GM19193 (cell line): ENCODE measurements around the gene FERMT3.

Source experiments
- POLR2A ChIP-seq: IDR thresholded peaks from 4 replicates; pipeline ENCODE4 v1.6.1; 2011; ENCODE audit not compliant: insufficient read depth, insufficient read length; ENCODE audit errors: extremely low read depth

FERMT3 gene

GRCh38 chr11:64224891-64225607 lies 18.5 kb downstream of the FERMT3 start:
- no peak for TF ChIP-seq POLR2A

- TF ChIP-seq POLR2A, result peak; percentile 81
Observed at GRCh38 chr11:64225608-64226506, 19.3 kb downstream of the FERMT3 start, which contains the start of the genes NUDT22 and TRPT1. TSS of gene NUDT22 (plus strand) at chr11:64226274. CDS start at chr11:64226653, 379 bp downstream. TSS of gene TRPT1 (minus strand) at chr11:64226186. CDS start at chr11:64225860, 326 bp downstream.

DNA sequence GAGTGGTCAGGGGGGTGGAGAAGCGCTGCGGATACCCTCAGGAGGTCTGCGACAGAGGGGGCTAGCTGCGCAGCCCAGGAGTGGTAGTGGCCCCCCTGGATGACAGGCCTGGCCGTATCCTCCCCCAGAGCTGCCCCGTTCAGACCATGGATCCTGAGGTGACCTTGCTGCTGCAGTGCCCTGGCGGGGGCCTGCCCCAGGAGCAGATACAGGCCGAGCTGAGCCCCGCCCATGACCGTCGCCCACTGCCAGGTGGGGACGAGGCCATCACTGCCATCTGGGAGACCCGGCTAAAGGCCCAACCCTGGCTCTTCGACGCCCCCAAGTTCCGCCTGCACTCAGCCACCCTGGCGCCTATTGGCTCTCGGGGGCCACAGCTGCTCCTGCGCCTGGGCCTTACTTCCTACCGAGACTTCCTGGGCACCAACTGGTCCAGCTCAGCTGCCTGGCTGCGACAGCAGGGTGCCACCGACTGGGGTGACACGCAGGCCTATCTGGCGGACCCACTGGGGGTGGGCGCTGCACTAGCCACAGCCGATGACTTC lies 20.1 kb downstream of the FERMT3 start:
- TF ChIP-seq POLR2A, result peak; percentile 33

GRCh38 chr11:64227405-64227956 lies 21.0 kb downstream of the FERMT3 start:
- TF ChIP-seq POLR2A, result no peak

GRCh38 chr11:64229090-64229743 lies 22.7 kb downstream of the FERMT3 start:
- no peak for TF ChIP-seq POLR2A

- no peak for TF ChIP-seq POLR2A
Observed at GRCh38 chr11:64229744-64230170, 23.2 kb downstream of the FERMT3 start.

- TF ChIP-seq POLR2A, result peak; percentile 66
Observed at GRCh38 chr11:64230171-64230984, 23.9 kb downstream of the FERMT3 start, which contains the start of gene DNAJC4. TSS of gene DNAJC4 (plus strand) at chr11:64230548. CDS start at chr11:64230855, 307 bp downstream.

DNA sequence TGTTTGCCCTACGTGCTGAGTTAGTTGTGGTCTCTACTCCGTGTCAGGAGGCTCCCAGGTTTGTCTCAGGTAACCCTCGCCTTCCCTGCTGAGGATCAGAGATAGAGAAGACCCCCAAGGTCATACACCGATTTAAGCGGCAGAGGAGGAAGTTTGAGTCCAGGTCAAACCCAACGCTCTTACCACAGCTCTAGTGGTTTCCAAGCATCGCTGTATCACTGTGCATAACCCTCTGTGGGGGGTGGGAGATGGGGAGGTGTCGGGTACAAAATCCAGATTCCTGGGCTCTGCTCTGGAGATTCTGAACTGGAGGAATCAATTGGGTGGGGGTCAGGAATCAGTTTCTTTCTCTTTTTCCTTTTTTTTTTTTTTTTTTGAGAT lies 24.5 kb downstream of the FERMT3 start:
- TF ChIP-seq POLR2A, result no peak

- no peak for TF ChIP-seq POLR2A
Observed at GRCh38 chr11:64231546-64231945, 25.0 kb downstream of the FERMT3 start.

DNA sequence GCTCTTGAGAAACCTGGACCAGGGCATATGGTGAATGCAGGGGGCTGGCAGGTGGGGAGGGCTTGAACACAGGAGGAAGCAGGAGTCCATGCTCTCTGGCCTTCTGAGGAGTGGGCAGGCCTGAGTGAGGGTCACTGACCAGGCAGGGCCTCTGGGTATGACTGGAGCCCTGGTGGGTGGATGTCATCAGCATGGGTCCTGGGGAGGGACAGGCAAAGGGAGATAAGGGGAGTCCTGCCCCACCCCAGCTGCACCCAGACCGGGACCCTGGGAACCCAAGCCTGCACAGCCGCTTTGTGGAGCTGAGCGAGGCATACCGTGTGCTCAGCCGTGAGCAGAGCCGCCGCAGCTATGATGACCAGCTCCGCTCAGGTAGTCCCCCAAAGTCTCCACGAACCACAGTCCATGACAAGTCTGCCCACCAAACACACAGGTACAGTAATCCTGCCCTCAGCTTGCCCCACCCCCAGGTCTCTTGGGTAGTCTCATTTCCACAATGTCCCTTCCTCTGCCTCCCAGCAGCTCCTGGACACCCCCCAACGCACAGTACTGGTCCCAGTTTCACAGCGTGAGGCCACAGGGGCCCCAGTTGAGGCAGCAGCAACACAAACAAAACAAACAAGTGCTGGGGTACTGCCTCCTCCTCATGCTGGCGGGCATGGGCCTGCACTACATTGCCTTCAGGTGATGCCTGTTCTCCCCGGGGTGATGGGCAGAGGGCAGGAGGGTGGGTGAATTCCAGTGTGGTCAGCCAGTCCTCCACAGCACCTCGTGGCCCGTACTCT lies 25.9 kb downstream of the FERMT3 start:
- TF ChIP-seq POLR2A, result no peak

DNA sequence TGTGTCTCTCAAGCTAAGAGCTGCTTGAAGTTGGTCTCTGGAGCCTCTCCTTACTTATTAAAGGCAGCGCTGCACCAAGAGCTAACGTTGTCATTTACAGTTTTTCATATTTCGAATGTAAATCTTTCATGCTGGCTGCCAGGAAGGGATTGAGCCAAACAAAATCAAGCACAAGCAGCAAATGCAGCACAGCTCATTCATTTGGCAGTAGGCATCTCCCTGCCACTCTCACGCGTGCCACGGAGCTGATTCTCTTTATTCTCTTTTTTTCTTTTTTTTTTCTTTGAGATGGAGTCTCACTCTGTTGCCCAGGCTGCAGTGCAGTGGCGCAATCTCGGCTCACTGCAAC lies 26.4 kb downstream of the FERMT3 start:
- no peak for TF ChIP-seq POLR2A

DNA sequence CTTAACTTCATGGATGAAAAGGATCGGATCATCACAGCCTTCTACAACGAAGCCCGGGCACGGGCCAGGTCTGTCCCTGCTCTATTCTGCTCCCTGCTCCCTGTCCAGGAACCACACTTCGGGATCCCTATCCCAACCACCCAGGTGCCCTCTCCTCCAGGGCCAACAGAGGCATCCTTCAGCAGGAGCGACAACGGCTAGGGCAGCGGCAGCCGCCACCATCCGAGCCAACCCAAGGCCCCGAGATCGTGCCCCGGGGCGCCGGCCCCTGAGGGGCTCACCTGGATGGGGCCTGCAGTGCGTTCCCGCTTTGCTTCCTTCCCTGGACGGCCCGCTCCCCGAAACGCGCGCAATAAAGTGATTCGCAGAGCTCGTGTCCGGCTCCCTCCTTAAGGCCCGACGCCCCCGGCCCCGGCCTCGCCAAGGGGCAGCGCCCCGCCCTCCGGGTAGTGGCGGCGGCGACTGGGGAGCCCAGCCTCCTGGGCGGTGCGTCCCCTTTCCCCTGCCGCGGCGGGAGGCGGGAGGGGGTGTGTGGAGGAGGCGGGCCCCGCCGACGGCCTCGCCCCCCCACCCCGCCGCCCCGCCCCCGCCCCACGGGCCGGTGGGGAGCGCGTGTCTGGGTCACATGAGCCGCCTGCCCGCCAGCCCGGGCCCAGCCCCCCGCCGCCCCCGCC lies 27.5 kb downstream of the FERMT3 start, which contains the start of gene VEGFB:
TSS of gene VEGFB (plus strand) at position 672 of the 674 bp plus-strand sequence. CDS start 250 bp downstream, outside the sequence.
- TF ChIP-seq POLR2A, result no peak
